Measurements from ENCODE around the gene RPP14.

GRCh38 chr3:58334506-58334884, 28.4 kb downstream of the RPP14 start:
- TF ChIP-seq CTCF (conservative IDR thresholded peaks at IDR 0.05; ENCODE audit: low read depth in 2 of 2), result no peak
- no peak for TF ChIP-seq EZH2 (IDR thresholded peaks at IDR 0.05; ENCODE audit: low read depth, unreplicated experiment)
- no peak for TF ChIP-seq REST (IDR thresholded peaks at IDR 0.05; ENCODE audit: unreplicated experiment)
- no peak for TF ChIP-seq POLR2AphosphoS5 (IDR thresholded peaks at IDR 0.05; ENCODE audit: low read depth)
- no peak for TF ChIP-seq NANOG (IDR thresholded peaks at IDR 0.05; ENCODE audit: borderline replicate concordance)
- no peak for TF ChIP-seq ZNF462 (CRISPR knock-in tag; IDR thresholded peaks at IDR 0.05)
- TF ChIP-seq ZNF114 (CRISPR knock-in tag; IDR thresholded peaks at IDR 0.05), result no peak
- no peak for TF ChIP-seq EZH2phosphoT487 (IDR thresholded peaks at IDR 0.05; ENCODE audit: unreplicated experiment)
- TF ChIP-seq CREB1 (CRISPR knock-in tag; IDR thresholded peaks at IDR 0.05; ENCODE audit: low read depth), result no peak
- no peak for TF ChIP-seq JUNB (IDR thresholded peaks at IDR 0.05; ENCODE audit: unreplicated experiment)
- no peak for TF ChIP-seq STAT1 (IDR thresholded peaks at IDR 0.05; ENCODE audit: unreplicated experiment)

All from GM23338 (cell line).